DMS114 treated with DMSO at 0.1 percent for 48 hours (cell line): Measurements from ENCODE around the gene NCAPD2.
"Not testable (repeated sequence)": the region's sequence is repeated elsewhere in the genome, so short reads cannot be mapped to it uniquely, and the experiment has no call there.

Experiments used
- DNase-seq: peaks from one replicate; lab custom pipeline; 2025; ENCODE audit not compliant: unreplicated experiment; lab: John Stamatoyannopoulos, UW

Gene NCAPD2

DNA sequence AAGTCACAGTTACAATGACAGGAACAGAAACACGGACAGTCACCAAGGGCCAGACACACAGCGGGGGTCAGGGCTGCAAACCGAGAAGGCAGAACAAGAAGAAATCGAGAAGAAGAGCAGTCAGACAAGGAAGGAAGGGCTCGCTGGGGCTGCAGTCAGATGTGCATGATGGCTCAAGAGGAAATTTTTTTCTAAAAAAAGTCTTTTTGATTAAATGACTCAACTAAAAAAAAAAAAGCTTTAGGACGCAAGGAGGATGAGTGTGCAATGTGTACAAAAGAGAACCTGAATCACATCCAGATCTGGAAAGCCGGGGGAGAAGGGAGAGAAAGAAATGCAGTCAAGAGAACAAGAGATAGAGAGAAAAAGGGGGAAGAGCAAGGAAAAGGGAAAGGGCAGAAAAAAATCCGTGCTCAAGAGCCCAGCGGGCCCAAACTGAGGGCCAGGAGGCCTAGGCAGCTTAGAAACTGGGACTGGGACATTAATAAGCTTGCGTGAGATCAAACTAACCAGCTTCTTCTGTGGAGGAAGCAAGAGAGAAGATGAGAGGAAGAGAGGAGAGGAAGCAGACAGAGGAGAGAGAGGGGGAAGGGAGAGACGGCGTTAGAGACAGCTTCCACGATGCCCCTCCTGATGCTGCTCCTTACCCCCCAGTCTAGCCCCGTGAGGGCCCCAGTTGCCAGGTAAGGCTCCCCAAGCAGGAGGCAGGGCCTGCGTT lies 55.2 kb downstream of the NCAPD2 start:
- DNase-seq = no peak

- DNase-seq = no peak
Observed at GRCh38 chr12:6549684-6550151, 55.8 kb downstream of the NCAPD2 start.

GRCh38 chr12:6550294-6551062 lies 56.6 kb downstream of the NCAPD2 start:
- DNase-seq = no peak

DNA sequence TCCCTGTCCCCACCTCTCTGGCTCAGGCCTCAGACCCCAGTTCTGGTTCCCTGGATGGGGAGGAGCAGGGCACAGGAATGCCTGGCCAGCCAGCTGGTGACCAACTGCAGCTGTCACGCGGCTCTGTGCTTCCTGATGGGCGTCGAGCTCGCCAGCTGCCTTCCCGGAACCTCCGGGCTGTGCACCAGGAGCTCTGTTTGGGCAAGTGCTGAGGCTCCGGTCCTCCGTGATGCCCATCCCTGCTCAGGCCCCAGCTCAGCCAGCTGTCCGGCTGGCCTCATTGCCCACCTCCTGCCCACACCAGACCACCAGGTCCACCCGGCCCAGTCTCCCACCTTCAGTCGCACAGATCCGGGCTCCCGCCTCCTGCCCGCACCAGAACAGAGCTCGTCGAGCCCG lies 57.2 kb downstream of the NCAPD2 start:
- DNase-seq = no peak

DNA sequence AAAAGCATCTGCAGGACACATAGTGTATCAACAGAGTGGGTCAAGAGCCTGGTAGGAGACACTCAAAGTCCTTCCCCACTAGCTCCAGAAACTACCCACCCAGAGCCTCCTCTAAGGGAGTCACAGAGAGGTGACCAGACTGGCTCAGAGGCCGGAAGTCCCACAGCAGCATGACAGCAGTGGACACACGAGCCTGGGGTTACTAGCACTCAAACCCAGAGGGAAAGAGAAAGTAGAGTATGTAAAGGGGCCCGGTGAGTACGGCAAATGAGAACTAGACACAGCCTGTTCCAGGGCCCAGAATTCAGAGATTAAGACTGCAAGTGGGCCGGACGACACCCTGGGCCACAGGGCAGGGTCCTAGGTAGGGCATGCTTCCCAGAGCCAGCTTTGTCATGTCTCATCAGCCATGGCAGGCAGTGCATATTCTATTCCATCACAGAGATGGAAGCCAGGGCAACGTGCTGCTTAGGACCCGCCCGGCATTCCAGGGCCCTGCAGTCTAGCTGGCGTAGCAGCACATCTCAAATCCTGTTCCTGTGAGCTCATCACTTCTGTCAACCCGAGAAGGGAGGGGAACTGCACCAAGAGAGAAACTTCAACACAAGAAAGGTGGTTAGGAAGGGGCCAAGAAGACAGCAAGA lies 57.7 kb downstream of the NCAPD2 start:
- DNase-seq = no peak

- DNase-seq = no peak
Observed at GRCh38 chr12:6552140-6552551, 58.2 kb downstream of the NCAPD2 start.

- no peak for DNase-seq
Observed at GRCh38 chr12:6553051-6553868, 59.4 kb downstream of the NCAPD2 start.

- DNase-seq = peak; percentile 49
Observed at GRCh38 chr12:6554168-6555017, 60.5 kb downstream of the NCAPD2 start.

GRCh38 chr12:6555018-6555691 lies 61.3 kb downstream of the NCAPD2 start:
- DNase-seq = no peak

DNA sequence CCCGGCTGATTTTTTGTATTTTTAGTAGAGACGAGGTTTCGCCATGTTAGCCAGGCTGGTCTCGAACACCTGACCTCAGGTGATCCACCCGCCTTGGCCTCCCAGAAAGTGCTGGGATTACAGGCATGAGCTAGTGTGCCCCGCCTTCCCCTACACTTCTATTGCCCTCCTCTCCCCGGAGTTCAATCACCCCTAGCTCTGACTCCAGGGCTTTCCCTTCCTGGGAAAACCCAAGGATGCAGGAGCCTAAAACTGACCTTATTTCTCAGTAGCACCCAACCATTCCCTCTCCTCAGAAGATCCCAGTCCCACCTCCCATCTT lies 62.6 kb downstream of the NCAPD2 start:
- not testable (repeated sequence) for DNase-seq

DNA sequence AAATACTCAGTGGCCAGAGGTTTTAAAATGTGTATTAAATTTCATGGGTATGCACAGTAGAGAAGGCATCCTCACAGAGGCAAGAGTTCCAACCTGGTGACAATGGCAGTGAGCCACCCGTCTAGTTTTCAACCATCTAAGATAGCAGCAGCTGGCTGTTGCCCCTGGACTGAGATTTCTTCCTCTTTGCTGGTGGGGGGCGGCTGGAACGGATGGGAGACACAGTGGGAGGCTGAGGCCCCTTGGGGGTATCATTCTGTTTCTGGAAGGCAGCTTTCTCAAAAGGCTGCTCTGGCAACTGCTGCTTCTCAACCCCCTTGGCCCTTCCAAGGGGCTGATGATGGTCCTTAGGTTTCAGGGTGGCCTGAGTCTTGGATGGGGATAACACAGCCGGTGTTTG lies 63.0 kb downstream of the NCAPD2 start:
- DNase-seq = no peak

DNA sequence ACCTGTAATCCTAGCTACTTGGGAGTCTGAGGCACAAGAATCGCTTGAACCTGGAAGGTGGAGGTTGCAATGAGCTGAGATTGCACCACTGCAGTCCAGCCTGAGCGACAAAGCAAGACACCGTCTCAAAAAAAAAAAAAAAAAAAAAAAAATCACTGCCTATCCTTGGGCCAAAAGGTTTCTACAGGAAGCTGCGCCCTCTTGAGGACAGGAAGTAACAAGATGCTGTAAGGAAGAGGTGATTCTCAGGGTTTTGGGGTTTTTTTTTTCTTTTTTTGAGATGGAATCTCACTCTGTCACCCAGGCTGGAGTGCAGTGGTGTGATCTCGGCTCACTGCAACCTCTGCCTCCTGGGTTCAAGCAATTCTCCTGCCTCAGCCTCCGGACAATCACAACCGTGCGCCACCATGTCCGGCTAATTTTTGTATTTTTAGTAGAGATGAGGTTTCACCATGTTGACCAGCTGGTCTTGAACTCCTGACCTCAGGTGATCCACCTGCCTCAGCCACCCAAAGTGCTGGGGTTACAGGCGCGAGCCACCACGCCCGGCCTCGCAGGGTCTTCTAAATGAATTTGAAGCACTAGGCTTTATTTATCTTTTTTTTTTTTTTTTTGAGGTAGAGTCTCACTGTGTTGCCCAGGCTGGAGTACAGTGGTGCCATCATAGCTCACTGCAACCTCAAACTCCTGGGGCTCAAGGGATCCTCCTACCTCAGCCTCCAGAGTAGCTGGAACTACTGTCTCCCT lies 64.3 kb downstream of the NCAPD2 start:
- DNase-seq = peak; percentile 28

DNA sequence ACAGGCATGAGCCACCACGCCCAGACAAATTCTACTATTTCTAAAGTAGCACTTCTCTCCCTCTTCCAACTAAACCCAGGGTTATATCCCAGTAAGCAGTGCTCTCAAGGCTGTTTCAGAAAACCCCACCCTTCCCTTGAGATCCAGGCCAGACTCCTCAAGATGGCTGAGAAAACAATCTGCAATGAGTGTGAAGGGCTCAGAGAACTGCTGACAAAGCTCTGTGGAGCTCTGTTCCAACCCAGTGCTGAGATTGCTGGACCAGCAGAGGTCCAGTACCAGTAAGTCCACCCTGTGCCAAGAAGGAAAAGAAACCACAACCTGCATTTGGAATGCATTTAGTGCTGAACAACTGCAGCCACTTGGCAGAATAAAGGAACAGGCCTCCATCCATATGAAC lies 65.6 kb downstream of the NCAPD2 start:
- no peak for DNase-seq

DNA sequence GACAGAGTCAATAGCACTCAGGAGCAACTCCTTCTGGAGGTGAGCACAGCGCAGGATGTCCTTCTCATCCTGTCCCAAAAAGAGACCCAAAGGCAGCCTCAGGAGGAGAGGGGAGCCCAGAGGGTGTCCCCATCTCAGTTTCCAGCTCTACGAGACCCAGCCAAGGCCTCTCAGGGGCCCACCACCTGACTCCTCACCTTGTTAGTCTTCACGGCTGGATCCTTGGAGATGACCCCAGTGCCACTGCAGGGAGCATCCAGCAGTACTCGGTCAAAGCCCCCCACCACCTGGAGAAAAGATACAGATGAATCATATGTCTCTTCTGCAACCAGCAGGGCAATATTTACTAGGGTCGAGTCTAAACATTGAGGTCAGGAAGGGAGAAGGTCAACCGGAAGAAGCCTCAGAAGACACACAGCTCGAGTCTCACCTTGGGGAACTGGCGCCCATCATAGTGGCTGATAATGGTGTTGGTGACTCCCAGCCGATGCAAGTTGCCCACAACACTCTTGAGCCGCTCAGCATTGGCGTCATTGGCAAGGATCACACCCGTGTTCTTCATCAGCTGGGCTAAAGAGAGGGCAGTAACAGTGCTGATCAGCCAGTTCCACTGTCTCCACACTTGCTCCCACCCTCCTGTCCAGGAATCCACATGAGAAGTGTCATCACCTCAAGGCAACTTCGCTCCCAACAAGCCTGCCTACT lies 66.8 kb downstream of the NCAPD2 start:
- DNase-seq = no peak

- DNase-seq = no peak
Observed at GRCh38 chr12:6562881-6563280, 69.0 kb downstream of the NCAPD2 start.

DNA sequence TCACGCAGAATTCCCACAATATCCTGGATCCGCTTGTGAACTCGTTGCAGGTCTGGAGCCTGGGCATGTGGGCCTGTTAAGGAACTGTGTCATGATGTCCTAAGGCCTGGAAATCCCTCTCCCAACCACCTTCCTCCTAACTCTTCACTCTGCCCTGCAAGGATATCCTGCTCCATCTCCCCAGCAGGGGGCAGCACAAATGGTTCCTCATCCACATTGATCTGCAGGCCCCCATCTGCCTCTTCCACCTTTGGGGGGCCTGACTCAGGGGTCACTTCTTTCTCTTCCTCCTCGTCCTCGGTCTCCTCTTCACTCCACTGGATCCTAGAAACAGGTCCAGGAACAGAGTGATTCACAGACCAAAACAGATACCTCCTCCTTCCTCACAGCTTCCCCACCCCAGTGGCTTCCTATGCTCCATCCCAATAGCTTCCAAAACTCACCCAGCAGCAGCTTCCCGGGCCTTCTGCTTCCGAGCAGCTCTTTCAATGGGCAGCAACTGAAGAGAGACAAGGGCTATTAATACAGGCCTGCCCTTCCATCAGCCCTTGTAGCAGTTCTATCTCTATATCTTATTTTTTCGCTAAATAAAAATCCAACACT lies 69.6 kb downstream of the NCAPD2 start:
- no peak for DNase-seq

GRCh38 chr12:6567112-6567670 lies 73.3 kb downstream of the NCAPD2 start:
- no peak for DNase-seq

- DNase-seq = no peak
Observed at GRCh38 chr12:6569312-6569711, 75.4 kb downstream of the NCAPD2 start.
